HG03457 (cell line): ENCODE data around the gene NR1D1.

Experiments used
- ATAC-seq: cut with Tn5 transposase; IDR thresholded peaks from one replicate; pipeline ENCODE4 v1.9.1; 2021; ENCODE audit warnings: moderate number of reproducible peaks; ENCODE audit not compliant: unreplicated experiment

NR1D1 gene

DNA sequence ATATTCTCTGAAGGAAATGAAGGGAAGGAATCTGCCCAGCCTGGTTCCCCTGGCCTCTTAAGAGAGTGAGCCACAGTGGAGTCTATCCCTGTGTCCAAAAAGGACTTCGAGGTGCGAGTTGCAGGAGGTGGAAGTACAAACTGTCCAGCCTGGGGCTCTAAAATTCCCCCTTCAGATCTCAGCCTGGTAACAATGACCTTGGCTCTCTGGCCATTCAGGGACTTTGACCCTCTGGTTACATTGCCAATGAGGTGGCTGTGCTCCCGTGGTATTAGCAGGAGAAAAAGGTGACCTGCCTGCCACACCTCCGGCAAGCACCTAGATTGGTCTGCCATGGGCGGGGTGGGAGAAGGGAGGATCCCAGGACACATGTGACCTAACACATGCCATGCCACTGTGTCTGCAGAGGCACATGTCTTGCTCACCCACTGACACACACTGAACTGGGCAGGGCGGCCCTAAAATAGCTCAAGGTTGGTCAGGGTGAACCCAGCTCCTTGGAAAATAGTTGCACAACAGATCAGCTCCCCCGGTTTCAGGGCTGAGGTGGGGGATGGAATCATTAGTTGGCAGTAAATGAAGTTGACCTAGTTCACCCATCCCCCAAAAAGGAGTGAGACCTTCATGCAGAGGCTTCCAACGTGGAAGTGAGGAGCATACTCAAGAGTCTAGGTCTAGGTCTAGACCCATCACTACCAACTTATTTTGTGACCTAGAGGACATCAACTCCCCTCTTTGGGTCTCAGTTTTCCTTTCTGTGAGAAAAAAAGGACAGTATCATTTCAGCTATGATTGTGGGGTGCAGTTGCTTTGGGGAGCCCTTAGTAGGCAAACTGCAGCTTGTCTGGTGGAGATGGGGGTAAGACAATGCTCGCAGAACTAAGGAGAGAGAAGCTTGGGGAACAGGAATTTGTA, 2.2 kb downstream of the NR1D1 start:
- no peak for ATAC-seq

DNA sequence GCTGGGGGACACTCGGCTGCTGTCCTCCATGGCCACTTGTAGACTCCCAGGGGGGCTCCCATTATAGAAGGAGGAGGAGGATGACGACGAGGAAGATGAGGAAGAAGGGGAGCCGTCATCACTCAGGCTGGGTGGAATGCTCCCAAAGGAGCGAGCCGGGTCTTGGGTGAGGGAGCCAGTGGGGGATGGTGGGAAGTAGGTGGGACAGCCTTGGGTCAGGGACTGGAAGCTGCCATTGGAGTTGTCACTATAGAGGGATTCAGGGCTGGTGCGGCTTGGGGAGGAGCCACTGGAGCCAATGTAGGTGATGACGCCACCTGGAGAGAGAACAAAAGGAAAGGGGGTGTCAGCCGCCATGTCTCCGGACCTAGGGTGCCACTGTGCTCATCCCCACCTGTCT, 3.3 kb downstream of the NR1D1 start:
- no peak for ATAC-seq

DNA sequence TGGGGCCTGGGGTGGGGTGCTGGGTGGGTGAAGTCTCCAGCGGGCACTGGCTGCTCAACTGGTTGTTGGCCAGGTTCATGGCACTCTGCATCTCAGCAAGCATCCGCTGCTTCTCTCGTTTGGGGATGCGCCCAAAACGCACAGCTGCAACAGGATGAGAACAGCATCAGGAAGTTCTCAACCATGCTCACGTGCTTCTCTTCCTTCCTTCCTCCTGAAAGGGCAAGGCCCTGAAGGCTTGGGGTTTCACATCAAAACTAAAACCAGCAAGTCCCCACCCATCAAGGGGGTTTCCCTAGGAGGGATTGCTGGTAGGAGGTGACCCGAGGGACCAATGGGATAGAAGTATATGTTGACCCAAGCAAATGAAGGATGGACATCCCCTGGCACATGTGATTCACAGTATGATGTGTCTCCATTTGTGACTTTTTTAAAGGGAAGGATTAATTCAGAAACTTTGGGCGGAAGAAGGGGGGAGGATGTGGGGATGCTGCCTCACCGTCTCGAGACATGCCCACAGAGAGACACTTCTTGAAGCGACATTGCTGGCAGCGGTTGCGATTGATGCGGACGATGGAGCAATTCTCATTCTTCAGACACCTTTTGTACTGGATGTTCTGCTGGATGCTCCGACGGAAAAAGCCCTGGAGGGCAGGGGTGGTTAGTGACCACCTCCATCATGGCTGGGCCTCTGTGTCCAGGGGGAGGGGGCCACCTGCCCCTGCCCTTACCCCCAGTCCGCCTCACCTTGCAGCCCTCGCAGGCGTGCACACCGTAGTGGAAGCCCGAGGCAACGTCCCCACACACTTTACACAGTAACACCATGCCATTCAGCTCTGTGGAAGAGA, 4.2 kb downstream of the NR1D1 start:
- peak; percentile 47 for ATAC-seq

DNA sequence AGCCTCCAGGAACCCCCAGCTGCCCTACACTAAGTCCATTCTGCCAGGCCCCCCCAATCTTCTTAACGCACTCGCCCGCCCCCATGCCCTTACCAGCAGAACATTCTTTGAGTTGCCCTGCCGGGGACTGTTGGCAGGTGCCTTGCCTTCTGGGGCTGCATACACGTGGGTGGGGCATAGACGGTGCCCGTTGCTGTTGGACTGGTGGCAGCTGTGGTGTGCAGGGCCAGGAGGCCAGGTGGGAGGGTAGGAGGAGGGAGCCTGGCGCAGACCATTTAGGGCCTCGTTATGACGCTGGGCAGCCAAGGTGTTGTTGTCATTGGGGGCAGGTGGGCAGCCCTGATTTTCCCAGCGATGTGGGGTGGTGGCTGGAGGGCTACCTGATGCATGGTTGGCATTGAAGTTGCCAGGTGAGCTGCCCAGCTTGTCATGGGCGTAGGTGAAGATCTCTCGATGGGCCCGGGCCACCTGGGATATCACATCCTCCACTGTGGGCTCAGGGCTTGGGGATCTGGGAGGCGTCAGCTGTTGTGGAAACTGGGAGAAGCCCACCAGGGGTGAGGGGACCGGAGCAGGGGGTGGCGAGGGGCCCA, 4.9 kb downstream of the NR1D1 start:
- no peak for ATAC-seq

DNA sequence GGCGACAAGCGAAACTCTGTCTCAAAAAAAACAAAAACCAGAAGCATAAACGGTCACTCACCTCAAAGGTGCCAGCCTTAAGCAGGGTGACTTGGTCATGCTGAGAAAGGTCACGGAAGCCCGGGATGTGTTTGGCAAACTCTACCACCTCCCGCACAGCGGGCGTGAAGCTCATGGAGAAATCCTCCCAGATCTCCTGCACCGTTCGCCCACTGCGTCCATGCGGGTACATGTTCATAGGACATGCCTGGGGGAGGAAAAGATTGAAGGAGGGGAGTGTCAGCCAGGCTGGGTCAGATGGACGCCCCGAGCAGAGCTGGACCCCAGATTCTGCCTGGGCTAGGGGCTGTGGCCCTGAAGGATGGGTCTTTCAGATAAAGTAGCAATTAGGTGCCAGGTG, 5.5 kb downstream of the NR1D1 start:
- no peak for ATAC-seq

DNA sequence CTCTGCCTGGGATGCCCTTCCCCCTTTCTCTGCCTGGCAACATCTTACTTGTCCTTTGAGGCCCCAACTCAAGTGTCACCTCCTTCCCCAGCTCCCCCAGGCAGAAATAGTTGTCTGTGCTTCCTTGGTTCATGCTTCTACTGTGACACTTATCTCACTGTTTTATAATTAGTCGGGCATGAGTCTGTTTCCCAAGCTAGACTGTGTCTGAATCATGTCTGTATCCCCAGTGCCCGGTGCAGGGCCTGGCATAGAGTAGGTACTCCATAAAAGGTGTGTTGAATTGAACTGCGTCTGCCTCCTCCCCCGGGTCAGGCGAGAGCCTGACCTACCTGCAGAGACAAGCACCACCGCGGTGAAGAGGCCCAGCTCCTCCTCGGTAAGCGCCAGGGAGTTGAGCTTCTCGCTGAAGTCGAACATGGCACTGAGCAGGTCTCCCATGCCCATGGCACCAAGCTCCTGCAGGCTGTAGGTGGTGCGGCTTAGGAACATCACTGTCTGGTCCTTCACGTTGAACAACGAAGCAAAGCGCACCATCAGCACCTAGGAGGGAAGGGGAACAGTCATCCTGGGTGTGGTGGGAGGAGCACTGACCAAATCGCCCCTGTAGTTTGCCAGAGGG, 6.7 kb downstream of the NR1D1 start:
- no peak for ATAC-seq

DNA sequence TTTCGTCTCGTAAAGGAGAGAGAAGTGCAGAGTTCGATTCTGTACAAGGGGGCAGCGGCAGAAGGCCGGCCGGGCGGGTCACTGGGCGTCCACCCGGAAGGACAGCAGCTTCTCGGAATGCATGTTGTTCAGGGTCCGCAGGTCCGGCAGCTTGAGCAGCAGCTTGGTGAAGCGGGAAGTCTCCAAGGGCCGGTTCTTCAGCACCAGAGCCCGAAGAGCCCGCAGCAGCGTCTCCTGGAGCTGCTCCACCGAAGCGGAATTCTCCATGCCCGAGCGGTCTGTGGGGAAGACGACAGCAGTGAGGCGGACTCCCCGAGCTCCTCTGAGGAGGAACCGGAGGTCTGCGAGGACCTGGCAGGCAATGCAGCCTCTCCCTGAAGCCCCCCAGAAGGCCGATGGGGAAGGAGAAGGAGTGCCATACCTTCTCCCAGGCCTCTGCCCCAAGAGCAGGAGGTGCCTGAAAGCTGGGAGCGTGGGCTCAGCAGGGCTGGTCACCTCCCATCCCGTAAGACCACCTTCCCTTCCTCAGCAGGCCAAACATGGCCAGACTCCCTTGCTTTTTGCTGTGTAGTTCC, 7.3 kb downstream of the NR1D1 start:
- no peak for ATAC-seq

DNA sequence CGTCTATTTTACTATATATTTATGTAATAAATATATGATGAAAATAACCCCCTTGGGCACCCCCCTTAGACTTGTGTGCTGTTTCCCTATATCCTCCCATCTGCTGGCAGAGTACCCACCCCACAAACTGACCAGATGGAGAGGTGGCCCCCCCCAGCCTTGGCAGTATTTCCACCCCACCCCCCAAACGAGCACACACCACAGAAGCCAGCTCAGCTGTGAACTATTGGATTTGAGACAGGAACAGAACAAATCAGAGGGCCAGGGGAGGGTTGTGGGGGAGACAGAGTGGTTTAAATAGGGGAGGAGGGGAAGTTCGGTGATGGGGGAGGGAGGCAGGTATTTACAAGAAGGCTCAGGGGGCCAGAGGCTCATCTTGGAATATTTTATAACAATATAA, 7.8 kb downstream of the NR1D1 start:
- ATAC-seq: no peak

DNA sequence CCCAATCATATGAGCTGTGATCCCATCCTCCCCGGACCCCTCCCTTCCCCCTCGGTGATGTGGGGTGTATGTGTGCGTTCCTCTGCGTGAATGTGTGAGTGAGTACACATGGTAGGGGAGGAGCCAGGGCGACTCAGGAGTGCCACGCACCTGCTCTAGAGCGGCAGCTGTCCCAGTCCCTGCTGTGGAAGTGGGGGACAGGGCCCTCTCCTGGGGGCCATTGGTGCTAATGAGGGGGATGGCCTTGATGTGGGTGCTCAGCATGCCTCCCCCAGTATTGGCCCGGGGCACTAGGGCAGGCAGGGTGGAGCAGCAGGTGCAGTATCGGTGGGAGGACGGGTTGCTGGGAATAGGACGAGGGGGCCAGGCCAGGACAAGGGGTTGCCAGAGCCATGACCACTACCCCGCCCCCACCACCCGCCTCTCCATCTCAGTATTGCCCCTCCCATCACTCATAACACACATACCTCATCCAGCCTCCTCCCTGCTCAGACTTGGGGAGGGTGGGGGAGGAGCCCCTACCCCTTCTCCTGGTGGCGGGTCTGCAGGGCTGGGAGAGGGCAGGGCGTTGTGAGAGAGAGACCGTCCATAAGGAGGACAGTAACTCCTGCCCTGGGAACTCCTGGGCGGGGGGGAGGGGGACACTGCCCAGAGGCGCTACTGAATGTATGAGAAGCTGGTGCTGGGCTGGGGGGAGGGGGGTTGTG, 8.5 kb downstream of the NR1D1 start:
- ATAC-seq: no peak

DNA sequence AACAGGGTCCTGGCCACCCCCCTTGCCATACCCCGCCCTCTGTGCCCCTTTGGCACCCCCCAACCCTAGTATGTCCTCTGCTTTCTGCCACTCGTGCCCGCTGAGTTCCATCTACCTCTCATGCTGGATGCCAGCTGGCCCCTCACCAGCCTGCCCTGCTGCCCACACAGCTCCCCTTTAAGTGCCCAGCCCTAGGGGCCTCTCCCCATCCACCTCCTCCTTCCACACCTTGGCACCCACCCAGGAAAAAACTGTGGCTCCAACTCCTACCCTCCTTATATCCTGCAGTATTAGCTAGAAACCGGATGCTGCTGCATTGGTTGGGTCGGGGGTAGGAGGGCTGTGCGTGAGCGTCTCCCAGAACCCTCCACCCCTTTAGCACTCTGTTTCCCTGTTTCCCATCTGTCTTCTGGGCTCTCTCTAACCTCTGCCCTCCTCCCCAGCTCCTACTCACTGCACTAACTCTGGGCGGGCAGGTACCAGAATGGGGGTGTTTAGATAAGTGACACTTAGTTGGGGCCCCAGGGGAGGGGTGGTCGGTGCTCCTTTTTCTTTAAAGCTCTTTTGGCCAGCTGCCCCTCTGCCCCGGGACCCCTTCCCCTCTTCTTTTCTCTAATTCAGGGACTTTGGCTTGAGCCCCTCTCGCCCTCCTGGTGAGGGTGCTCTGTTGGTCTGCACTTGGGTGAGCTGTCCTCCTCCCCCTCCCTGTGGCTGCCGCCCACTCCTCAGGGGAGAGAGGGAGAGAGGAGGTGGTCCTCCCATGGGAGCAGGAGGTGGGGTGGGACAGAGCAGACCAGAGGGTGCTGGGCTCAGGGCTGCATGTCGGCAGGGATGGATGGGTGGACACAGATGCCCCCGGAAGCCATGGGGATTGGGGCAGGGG, 9.9 kb downstream of the NR1D1 start:
- ATAC-seq: no peak

DNA sequence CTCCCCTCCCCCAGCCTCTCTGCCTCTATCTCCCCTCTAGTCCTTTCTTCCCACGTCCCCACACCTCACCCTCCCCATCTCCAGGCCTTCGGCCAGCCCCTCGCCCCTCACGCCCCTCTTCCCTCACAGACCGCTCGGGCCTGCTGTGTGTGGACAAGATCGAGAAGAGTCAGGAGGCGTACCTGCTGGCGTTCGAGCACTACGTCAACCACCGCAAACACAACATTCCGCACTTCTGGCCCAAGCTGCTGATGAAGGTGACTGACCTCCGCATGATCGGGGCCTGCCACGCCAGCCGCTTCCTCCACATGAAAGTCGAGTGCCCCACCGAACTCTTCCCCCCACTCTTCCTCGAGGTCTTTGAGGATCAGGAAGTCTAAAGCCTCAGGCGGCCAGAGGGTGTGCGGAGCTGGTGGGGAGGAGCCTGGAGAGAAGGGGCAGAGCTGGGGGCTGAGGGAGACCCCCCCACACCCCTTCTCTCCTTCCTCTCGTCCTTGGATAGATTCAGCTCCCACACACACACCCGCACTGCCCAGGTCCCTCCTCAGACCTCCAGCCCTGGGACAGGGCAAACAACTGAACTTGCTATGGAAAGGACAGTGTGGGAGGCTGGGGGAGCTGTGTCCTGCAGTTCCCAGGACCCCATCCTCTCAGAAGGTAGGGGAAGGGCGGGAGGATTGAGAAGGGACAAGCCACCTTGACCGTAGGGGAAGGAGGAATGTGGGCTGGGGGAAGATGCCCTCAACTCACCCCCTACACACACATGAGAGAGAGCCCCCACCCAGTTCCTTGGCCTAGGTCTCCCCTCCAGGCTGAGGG, 11.1 kb downstream of the NR1D1 start:
- no peak for ATAC-seq

DNA sequence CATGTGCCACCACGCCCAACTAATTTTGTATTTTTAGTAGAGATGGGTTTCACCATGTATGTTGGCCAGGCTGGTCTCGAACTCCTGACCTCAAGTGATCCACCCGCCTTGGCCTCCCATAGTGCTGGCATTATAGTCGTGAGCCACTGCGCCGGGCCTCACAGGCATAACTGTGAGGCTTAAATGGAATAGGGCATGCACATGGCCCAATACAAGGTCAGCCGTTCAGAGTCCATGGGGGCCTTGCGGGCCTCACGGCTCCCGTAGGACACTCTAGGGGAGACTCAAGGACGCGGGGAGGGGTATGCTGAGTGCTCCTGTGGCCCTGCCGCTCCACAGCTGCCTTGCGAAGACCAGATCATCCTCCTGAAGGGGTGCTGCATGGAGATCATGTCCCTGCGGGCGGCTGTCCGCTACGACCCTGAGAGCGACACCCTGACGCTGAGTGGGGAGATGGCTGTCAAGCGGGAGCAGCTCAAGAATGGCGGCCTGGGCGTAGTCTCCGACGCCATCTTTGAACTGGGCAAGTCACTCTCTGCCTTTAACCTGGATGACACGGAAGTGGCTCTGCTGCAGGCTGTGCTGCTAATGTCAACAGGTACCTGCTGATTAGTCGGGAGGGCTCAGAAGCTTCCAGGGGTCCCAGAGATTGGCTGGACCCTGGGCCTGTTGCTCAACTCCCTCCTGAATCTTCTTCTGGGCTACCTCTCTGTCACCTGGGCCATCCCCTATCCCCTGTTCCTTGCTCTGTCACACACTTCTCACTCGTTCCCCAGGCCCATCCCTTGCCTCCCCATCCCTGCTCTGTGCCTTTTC, 12.3 kb downstream of the NR1D1 start:
- no peak for ATAC-seq

DNA sequence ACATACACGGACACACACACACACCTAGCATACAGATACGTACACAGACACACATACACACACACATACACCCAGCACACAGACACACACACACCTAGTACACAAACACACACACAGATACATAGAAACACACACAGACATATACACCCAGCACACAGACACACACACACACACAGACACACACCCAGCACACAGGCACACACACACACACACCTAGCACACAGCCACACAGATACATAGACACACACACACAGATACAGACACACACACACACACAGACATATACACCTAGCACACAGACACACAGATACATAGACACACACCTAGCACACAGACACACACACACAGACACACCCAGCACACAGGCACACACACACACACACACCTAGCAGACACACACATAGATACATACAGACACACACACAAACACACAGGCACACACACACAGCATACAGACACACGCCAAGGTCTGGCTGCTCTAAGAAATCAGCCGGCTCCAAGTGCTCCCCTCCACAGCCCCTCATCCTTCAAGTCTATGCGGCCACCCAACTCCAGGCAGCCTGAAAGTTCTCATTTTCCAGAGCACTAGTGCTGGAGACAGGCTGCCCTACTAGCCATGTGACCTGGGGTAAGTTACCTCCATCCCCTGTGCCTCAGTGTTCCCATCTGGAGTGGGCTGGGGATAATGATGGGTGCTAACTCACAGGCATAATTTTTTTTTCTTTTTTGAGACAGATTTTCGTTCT, 13.2 kb downstream of the NR1D1 start:
- ATAC-seq: no peak

DNA sequence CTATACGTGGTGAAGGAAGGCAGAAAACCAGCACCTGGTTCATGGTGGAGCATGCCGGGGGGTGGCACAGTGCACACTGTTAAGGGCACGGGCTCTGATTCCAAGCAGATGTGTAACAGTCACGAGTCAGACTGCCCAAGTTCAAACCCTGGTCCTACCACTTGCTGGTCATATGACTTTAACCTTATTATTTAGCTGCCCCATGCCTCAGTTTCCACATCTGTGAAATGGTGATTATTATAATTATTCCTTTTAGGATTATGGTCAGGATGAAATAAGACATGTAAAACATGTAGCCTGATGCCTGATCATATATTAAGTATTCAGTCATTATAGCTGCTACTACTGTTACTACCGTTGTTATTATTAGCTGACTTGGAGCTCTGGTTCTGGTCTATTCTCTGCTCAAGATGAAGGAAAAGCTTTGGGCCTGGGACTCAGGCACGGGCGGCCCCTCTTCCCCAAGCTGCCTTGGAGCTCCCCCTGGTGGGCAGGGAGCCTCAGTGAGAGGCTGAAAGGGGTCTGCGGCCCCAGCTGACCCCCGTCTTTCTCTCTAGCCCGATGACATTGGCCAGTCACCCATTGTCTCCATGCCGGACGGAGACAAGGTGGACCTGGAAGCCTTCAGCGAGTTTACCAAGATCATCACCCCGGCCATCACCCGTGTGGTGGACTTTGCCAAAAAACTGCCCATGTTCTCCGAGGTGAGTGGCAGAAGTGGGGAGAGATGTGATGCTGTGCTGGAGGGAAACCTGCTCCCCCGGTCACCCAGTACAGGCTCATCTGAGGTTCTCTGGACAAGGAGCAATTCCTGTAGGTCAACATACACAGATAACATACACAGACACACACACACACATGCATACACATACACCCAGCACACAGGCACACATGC, 14.0 kb downstream of the NR1D1 start:
- ATAC-seq: no peak

DNA sequence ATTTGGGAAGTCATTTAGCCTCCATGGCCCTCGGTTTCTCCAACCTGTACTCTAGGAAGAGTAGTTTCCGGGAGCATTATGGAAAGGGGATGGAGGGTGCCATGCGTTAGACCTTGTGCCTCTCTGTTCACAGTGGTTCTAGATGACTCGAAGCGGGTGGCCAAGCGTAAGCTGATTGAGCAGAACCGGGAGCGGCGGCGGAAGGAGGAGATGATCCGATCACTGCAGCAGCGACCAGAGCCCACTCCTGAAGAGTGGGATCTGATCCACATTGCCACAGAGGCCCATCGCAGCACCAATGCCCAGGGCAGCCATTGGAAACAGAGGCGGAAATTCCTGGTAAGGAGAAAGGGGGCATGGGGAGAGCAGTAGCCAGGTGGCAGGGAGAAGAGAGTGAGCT, 15.9 kb downstream of the NR1D1 start:
- ATAC-seq: no peak

DNA sequence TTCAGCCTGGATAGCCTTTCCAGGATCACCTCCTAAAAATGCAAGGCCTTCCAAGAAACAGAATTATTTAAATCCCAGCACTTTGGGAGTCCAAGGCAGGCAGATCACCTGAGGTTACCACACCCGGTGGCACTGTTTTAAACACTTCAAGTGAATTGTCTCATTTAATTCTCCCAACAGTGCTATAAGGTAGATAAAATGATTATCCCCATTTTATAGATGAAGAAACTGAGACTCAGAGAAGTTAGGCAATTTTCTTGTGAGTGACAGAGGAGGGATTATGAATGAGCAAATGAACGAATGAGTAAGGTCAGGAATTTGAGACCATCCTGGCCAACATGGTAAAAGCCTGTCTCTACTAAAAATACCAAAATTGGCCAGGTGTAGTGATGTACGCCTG, 20.8 kb downstream of the NR1D1 start:
- no peak for ATAC-seq
